ENCODE data around the gene PSAT1.

Gene PSAT1

DNA sequence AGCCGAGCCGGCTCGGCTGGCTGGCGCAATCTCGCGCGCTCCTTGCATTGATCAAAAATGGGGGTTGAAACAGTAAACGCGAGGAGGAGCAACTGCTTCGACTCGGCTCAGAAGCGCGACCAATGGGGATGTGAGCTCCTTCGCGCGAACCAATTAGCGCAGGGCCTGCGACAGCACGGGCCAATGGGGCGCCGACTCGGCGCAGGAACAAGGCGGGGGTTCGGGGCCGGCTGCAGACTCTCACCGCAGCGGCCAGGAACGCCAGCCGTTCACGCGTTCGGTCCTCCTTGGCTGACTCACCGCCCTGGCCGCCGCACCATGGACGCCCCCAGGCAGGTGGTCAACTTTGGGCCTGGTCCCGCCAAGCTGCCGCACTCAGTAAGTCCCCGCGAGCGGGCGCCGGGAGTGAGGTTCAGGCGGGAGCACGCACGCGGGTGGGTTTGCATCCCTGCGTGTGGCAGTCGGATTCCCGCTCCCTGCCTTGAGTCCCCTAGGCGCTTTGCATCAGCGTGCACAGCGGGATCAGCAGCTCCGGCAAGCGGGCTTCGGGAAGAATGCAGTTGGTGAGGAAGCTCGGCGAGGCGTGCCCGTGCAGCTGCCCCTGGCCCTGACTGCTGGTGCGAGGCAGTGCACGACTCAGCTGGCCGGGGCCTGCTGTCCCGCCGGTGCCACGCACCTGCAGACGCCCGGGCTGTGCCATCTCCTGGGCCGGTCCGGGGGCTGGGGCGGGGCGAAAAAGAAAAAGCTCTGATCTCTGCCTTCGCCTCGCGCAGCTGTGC is at the start of gene PSAT1:
PSAT1 (plus strand) TSS at position 233 of the 779 bp plus-strand sequence; CDS start at position 319, 86 bp downstream.
- TF ChIP-seq JUND (IDR thresholded peaks at IDR 0.05; ENCODE audit: low read depth): no peak
- DNase-seq (ENCODE audit: low read depth in 1 of 2, low spot score in 1 of 2): peak; percentile 83 to 87
- in situ Hi-C loops (cut with HindIII; ENCODE audit: low pct_unique_long_range_greater_than_20kb, low sequenced_read_pairs): no loop called here

DNA sequence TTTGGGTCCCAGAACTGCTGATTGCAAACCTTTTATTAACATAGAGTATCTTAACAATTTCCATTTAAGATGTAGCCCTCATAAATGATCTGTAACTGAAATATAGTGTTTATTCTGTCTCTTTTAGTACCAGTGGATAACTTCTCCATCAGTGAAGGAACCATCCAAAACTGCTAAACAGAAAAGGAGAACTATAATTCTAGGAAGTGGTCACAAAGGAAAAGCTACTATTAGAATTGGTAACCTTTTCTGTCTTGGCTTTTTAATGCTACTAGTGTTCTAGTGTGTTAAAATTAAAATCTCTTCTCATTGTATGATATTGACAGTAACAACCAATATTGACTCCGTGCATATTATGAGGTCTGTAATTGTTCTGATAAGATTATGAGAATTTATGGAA is 48.3 kb upstream of the PSAT1 start:
- DNase-seq (ENCODE audit: low read depth in 1 of 2, low spot score in 1 of 2): no peak
- no peak for TF ChIP-seq JUND (IDR thresholded peaks at IDR 0.05; ENCODE audit: low read depth)
- in situ Hi-C loops (cut with HindIII; ENCODE audit: low pct_unique_long_range_greater_than_20kb, low sequenced_read_pairs): no loop called here

DNA sequence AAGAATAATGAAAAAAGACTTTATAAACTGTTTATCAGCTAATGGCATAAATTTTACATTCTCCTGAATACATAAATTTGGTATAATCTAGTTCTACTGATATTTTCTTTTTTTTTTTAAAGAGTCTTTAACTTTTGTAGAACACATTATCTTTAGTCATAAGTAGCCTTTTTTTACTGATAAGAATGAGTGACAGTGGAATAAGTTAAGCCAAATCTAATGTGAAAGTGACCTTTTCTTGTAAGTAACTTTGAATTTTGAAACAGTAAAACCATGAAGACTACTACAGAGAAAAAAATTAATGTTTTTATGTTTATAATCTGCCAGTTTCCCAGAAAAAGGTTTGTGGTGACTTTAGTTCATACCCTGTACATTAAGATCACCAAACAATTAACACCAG is 47.4 kb upstream of the PSAT1 start:
- no peak for TF ChIP-seq JUND (IDR thresholded peaks at IDR 0.05; ENCODE audit: low read depth)
- in situ Hi-C loops (cut with HindIII; ENCODE audit: low pct_unique_long_range_greater_than_20kb, low sequenced_read_pairs): no loop called here
- DNase-seq (ENCODE audit: low read depth in 1 of 2, low spot score in 1 of 2): no peak

DNA sequence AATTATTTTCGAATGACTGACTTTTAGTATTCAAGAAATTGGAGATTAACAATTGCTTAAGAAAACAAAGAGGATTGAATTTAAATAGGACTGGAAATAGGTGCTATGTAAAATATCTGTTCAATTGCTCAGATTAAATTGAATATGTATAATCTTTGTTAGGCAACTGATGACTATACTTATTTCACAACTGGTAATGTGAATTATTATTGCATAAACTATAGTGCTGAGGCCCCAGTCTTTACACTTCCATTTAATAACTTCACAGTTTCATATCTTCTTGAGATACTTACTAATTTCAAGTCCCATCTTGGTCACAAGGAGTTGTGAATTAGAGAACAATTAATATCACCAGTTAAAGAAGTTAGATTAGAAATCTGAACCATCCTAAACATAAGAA is 44.3 kb upstream of the PSAT1 start:
- in situ Hi-C loops (cut with HindIII; ENCODE audit: low pct_unique_long_range_greater_than_20kb, low sequenced_read_pairs): no loop called here
- no peak for TF ChIP-seq JUND (IDR thresholded peaks at IDR 0.05; ENCODE audit: low read depth)
- DNase-seq (ENCODE audit: low read depth in 1 of 2, low spot score in 1 of 2): no peak

GRCh38 chr9:78253285-78253684 is 43.6 kb upstream of the PSAT1 start:
- in situ Hi-C loops (cut with HindIII; ENCODE audit: low pct_unique_long_range_greater_than_20kb, low sequenced_read_pairs): no loop called here
- no peak for DNase-seq (ENCODE audit: low read depth in 1 of 2, low spot score in 1 of 2)
- no peak for TF ChIP-seq JUND (IDR thresholded peaks at IDR 0.05; ENCODE audit: low read depth)

- DNase-seq (ENCODE audit: low read depth in 1 of 2, low spot score in 1 of 2): peak in 1 of 2 experiments; percentile 30
- in situ Hi-C loops (cut with HindIII; ENCODE audit: low pct_unique_long_range_greater_than_20kb, low sequenced_read_pairs): no loop called here
- TF ChIP-seq JUND (IDR thresholded peaks at IDR 0.05; ENCODE audit: low read depth): no peak
Measured at GRCh38 chr9:78261403-78262001, 35.4 kb upstream of the PSAT1 start.

- in situ Hi-C loops (cut with HindIII; ENCODE audit: low pct_unique_long_range_greater_than_20kb, low sequenced_read_pairs): no loop called here
- DNase-seq (ENCODE audit: low read depth in 1 of 2, low spot score in 1 of 2): no peak
- TF ChIP-seq JUND (IDR thresholded peaks at IDR 0.05; ENCODE audit: low read depth): no peak
Measured at GRCh38 chr9:78262655-78263054, 34.3 kb upstream of the PSAT1 start.

DNA sequence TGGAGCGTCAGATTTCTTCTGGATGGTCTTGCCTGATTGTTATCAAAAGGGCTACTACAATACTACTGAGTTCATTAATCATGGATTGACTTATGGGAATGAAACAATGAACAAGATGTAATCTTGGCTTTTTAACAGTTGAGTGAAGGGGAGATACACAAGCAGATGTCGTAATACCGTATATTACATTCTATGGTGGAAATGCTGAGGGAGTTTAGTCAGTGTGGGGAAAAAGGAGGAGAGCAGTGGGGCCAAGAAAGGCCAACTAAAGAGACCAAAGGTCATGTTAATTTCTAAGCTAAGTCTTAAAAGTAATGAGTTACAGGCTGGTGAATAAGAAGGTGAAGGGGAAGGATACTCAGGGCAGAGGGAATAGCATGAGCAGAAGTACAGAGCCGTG is 29.0 kb upstream of the PSAT1 start:
- TF ChIP-seq JUND (IDR thresholded peaks at IDR 0.05; ENCODE audit: low read depth): no peak
- DNase-seq (ENCODE audit: low read depth in 1 of 2, low spot score in 1 of 2): no peak
- in situ Hi-C loops (cut with HindIII; ENCODE audit: low pct_unique_long_range_greater_than_20kb, low sequenced_read_pairs): no loop called here

DNA sequence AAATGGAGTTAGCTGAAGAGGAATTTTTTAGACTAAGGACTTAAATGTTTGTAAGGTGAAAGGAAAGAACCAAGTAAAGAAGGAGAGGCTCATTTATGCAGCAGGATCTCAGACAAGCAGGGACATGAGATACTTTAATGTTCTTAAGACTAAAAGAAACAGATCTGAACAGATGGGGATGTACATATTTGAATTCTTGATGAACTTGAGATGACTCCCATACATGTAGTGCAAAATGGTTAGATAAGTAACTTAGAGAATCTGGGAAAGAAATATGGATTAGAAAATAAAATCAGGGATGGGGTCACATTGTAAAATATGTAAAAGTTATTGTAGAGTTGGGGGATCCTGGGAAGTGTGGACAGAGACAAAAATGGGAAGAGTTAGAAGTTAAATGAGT is 27.1 kb upstream of the PSAT1 start:
- in situ Hi-C loops (cut with HindIII; ENCODE audit: low pct_unique_long_range_greater_than_20kb, low sequenced_read_pairs): no loop called here
- DNase-seq (ENCODE audit: low read depth in 1 of 2, low spot score in 1 of 2): no peak
- TF ChIP-seq JUND (IDR thresholded peaks at IDR 0.05; ENCODE audit: low read depth): no peak

GRCh38 chr9:78272307-78272706 is 24.6 kb upstream of the PSAT1 start:
- TF ChIP-seq JUND (IDR thresholded peaks at IDR 0.05; ENCODE audit: low read depth): no peak
- DNase-seq (ENCODE audit: low read depth in 1 of 2, low spot score in 1 of 2): no peak
- in situ Hi-C loops (cut with HindIII; ENCODE audit: low pct_unique_long_range_greater_than_20kb, low sequenced_read_pairs): no loop called here

DNA sequence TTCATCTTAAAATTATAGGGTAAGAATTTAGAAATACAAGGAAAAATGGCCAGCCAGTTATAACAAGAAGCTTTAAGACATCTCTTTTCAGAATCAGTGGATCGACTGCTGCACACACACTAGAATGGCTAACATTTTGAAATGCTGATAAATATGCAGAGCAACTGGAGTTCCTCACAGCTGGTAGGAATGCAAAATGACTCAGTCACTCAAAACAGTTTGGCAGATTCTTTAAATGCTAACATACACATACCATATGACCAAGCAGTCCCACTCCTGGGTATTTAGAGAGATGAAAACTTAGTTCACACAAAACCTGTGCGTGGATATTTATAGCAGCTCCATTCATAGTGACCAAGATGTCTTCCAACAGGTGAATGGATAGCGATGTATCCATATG is 23.2 kb upstream of the PSAT1 start:
- in situ Hi-C loops (cut with HindIII; ENCODE audit: low pct_unique_long_range_greater_than_20kb, low sequenced_read_pairs): no loop called here

GRCh38 chr9:78278177-78278777 is 18.6 kb upstream of the PSAT1 start:
- in situ Hi-C loops (cut with HindIII; ENCODE audit: low pct_unique_long_range_greater_than_20kb, low sequenced_read_pairs): no loop called here
- TF ChIP-seq JUND (IDR thresholded peaks at IDR 0.05; ENCODE audit: low read depth): no peak
- no peak for DNase-seq (ENCODE audit: low read depth in 1 of 2, low spot score in 1 of 2)

More for the DNA sequence above, 23.2 kb upstream of the PSAT1 start:
- DNase-seq (ENCODE audit: low read depth in 1 of 2, low spot score in 1 of 2): no peak
- TF ChIP-seq JUND (IDR thresholded peaks at IDR 0.05; ENCODE audit: low read depth): no peak

- DNase-seq (ENCODE audit: low read depth in 1 of 2, low spot score in 1 of 2): no peak
- in situ Hi-C loops (cut with HindIII; ENCODE audit: low pct_unique_long_range_greater_than_20kb, low sequenced_read_pairs): no loop called here
- no peak for TF ChIP-seq JUND (IDR thresholded peaks at IDR 0.05; ENCODE audit: low read depth)
Measured at GRCh38 chr9:78278801-78279200, 18.1 kb upstream of the PSAT1 start.
